ENCODE measurements around the gene HSD17B12.

HSD17B12 gene

GRCh38 chr11:43693731-43694130, 13.2 kb downstream of the HSD17B12 start:
- TF ChIP-seq Cebpa-rat (IDR thresholded peaks at IDR 0.05): no peak
- peak overlapping the region in 9 of 11 experiments; percentile 13 to 85 (median 79); a peak in 17 of 22 replicates for H3K4me2 ChIP-seq
- H3K4me1 ChIP-seq: peaks cover 16 to 46% (median 36%) of the 10 kb centered on the region in 10 experiments
- peak overlapping the region in 1 of 10 experiments; percentile 5; a peak in 1 of 20 replicates for H3K4me3 ChIP-seq
- H3K36me3 ChIP-seq: peaks cover 28 to 74% (median 54%) of the 10 kb centered on the region in 11 experiments
- no peak overlapping the region for H3K9ac ChIP-seq
- peak overlapping the region in 3 of 11 experiments; percentile 46 to 60 (median 46); a peak in 8 of 22 replicates for H3K27ac ChIP-seq
- no peaks in the 10 kb centered on the region for H3K27me3 ChIP-seq
- H4K20me1 ChIP-seq: peaks cover 0 to 60% (median 26%) of the 10 kb centered on the region in 11 experiments; a peak in 14 of 22 replicates
- peaks cover 0 to 29% (median 13%) of the 10 kb centered on the region in 11 experiments; a peak in 12 of 22 replicates for H3K9me3 ChIP-seq (replicated peaks in 1 of 11)

GRCh38 chr11:43694477-43694876, 13.9 kb downstream of the HSD17B12 start:
- Histone ChIP-seq H3K27ac (peak overlapping the region in 5 of 11 experiments; percentile 21 to 60 (median 46); a peak in 9 of 22 replicates), H3K4me1 (peaks cover 16 to 46% (median 36%) of the 10 kb centered on the region in 10 experiments), H4K20me1 (peaks cover 0 to 53% (median 26%) of the 10 kb centered on the region in 11 experiments; a peak in 14 of 22 replicates), H3K4me2 (peak overlapping the region in 8 of 11 experiments; percentile 59 to 85 (median 80); a peak in 16 of 22 replicates), H3K27me3 (no peaks in the 10 kb centered on the region), H3K36me3 (peaks cover 25 to 73% (median 51%) of the 10 kb centered on the region in 11 experiments), H3K4me3 (peak overlapping the region in 3 of 10 experiments; percentile 5 to 30 (median 28); a peak in 3 of 20 replicates), H3K9me3 (replicated peaks in 1 of 11) (peaks cover under 1 to 30% (median 15%) of the 10 kb centered on the region in 11 experiments; a peak in 19 of 22 replicates), H3K9ac (peak overlapping the region in 3 of 11 experiments; percentile 10 to 26 (median 26); a peak in 3 of 22 replicates)
- peak in 1 of 11 experiments; percentile 36; a peak in 1 of 22 replicates for TF ChIP-seq Cebpa-rat (IDR thresholded peaks at IDR 0.05)

- H3K4me1 ChIP-seq: peaks cover 0 to 27% (median 21%) of the 10 kb centered on the region in 10 experiments; a peak in 16 of 20 replicates
- H3K27ac ChIP-seq: no peak overlapping the region
- H3K4me3 ChIP-seq: no peak overlapping the region
- peaks cover 37 to 83% (median 61%) of the 10 kb centered on the region in 11 experiments; a peak in 21 of 22 replicates for H3K36me3 ChIP-seq
- H3K9me3 ChIP-seq (replicated peaks in 1 of 11): peaks cover 32 to 62% (median 46%) of the 10 kb centered on the region in 11 experiments
- H3K27me3 ChIP-seq: no peaks in the 10 kb centered on the region
- H3K4me2 ChIP-seq: no peak overlapping the region
- H4K20me1 ChIP-seq: peaks cover 0 to 33% (median 12%) of the 10 kb centered on the region in 11 experiments; a peak in 8 of 22 replicates
- TF ChIP-seq Cebpa-rat (IDR thresholded peaks at IDR 0.05): no peak
- H3K9ac ChIP-seq: no peak overlapping the region
Measured at GRCh38 chr11:43697679-43698078, 17.1 kb downstream of the HSD17B12 start.

GRCh38 chr11:43699870-43700269, 19.3 kb downstream of the HSD17B12 start:
- Histone ChIP-seq H3K27ac (no peak overlapping the region), H3K4me3 (no peak overlapping the region), H3K4me1 (peaks cover 0 to 5% (median under 1%) of the 10 kb centered on the region in 10 experiments; a peak in 10 of 20 replicates), H3K9me3 (replicated peaks in 1 of 11) (peaks cover 35 to 66% (median 50%) of the 10 kb centered on the region in 11 experiments), H3K36me3 (peaks cover 40 to 98% (median 69%) of the 10 kb centered on the region in 11 experiments; a peak in 21 of 22 replicates), H3K9ac (no peak overlapping the region), H4K20me1 (peaks cover 0 to 33% (median 20%) of the 10 kb centered on the region in 11 experiments; a peak in 8 of 22 replicates), H3K4me2 (no peak overlapping the region), H3K27me3 (no peaks in the 10 kb centered on the region)
- TF ChIP-seq Cebpa-rat (IDR thresholded peaks at IDR 0.05): no peak

GRCh38 chr11:43706631-43707030, 26.1 kb downstream of the HSD17B12 start:
- Histone ChIP-seq H3K4me2 (no peak overlapping the region), H3K9ac (no peak overlapping the region), H4K20me1 (peaks cover 9 to 63% (median 37%) of the 10 kb centered on the region in 11 experiments; a peak in 17 of 22 replicates), H3K27me3 (no peaks in the 10 kb centered on the region), H3K4me1 (no peaks in the 10 kb centered on the region), H3K9me3 (replicated peaks in 1 of 11) (peaks cover 17 to 26% (median 21%) of the 10 kb centered on the region in 11 experiments), H3K36me3 (peaks cover 26 to 88% (median 48%) of the 10 kb centered on the region in 11 experiments), H3K4me3 (no peak overlapping the region), H3K27ac (no peak overlapping the region)
- TF ChIP-seq Cebpa-rat (IDR thresholded peaks at IDR 0.05): no peak

- H3K9ac ChIP-seq: no peak overlapping the region
- peaks cover 17 to 28% (median 19%) of the 10 kb centered on the region in 11 experiments for H3K9me3 ChIP-seq (replicated peaks in 1 of 11)
- H3K36me3 ChIP-seq: peaks cover 33 to 81% (median 52%) of the 10 kb centered on the region in 11 experiments
- H3K4me3 ChIP-seq: no peak overlapping the region
- peaks cover 9 to 63% (median 37%) of the 10 kb centered on the region in 11 experiments; a peak in 17 of 22 replicates for H4K20me1 ChIP-seq
- H3K27me3 ChIP-seq: no peaks in the 10 kb centered on the region
- H3K4me1 ChIP-seq: no peaks in the 10 kb centered on the region
- H3K4me2 ChIP-seq: no peak overlapping the region
- no peak overlapping the region for H3K27ac ChIP-seq
- TF ChIP-seq Cebpa-rat (IDR thresholded peaks at IDR 0.05): no peak
Measured at GRCh38 chr11:43708776-43709175, 28.2 kb downstream of the HSD17B12 start.

- H4K20me1 ChIP-seq: peaks cover 1 to 55% (median 28%) of the 10 kb centered on the region in 11 experiments; a peak in 17 of 22 replicates
- peaks cover 24 to 75% (median 43%) of the 10 kb centered on the region in 11 experiments for H3K36me3 ChIP-seq
Measured at GRCh38 chr11:43709689-43710088, 29.2 kb downstream of the HSD17B12 start.

GRCh38 chr11:43712676-43713075, 32.1 kb downstream of the HSD17B12 start:
- H3K9me3 ChIP-seq (replicated peaks in 1 of 11): peaks cover 29 to 46% (median 41%) of the 10 kb centered on the region in 11 experiments
- H3K4me1 ChIP-seq: no peaks in the 10 kb centered on the region
- no peak overlapping the region for H3K9ac ChIP-seq
- H3K4me3 ChIP-seq: no peak overlapping the region; a peak in 1 of 20 replicates
- no peak overlapping the region for H3K4me2 ChIP-seq
- peaks cover 35 to 71% (median 55%) of the 10 kb centered on the region in 11 experiments for H3K36me3 ChIP-seq
- no peak for TF ChIP-seq Cebpa-rat (IDR thresholded peaks at IDR 0.05)
- peaks cover 0 to 25% (median 11%) of the 10 kb centered on the region in 11 experiments; a peak in 14 of 22 replicates for H4K20me1 ChIP-seq
- H3K27me3 ChIP-seq: no peaks in the 10 kb centered on the region
- H3K27ac ChIP-seq: no peak overlapping the region

More at GRCh38 chr11:43709689-43710088, 29.2 kb downstream of the HSD17B12 start:
- no peaks in the 10 kb centered on the region for H3K27me3 ChIP-seq
- H3K27ac ChIP-seq: no peak overlapping the region
- H3K4me2 ChIP-seq: no peak overlapping the region
- H3K9ac ChIP-seq: no peak overlapping the region
- no peak overlapping the region for H3K4me3 ChIP-seq
- H3K9me3 ChIP-seq (replicated peaks in 1 of 11): peaks cover 17 to 24% (median 19%) of the 10 kb centered on the region in 11 experiments
- TF ChIP-seq Cebpa-rat (IDR thresholded peaks at IDR 0.05): no peak
- H3K4me1 ChIP-seq: no peaks in the 10 kb centered on the region

- Histone ChIP-seq H3K4me1 (peaks cover 0 to 14% (median 0%) of the 10 kb centered on the region in 10 experiments; a peak in 3 of 20 replicates), H3K4me3 (peak overlapping the region in 3 of 10 experiments; percentile 5 to 14 (median 12); a peak in 2 of 20 replicates), H3K9me3 (replicated peaks in 1 of 11) (peaks cover 27 to 51% (median 40%) of the 10 kb centered on the region in 11 experiments), H3K9ac (no peak overlapping the region), H3K4me2 (no peak overlapping the region), H3K27ac (no peak overlapping the region), H3K36me3 (peaks cover 33 to 63% (median 54%) of the 10 kb centered on the region in 11 experiments), H4K20me1 (peaks cover 0 to 15% (median 0%) of the 10 kb centered on the region in 11 experiments; a peak in 7 of 22 replicates), H3K27me3 (no peaks in the 10 kb centered on the region)
- TF ChIP-seq Cebpa-rat (IDR thresholded peaks at IDR 0.05): no peak
Measured at GRCh38 chr11:43718373-43718772, 37.8 kb downstream of the HSD17B12 start.
